ENCODE data around the gene SMIM29. TPM values are rescaled to one million over a fixed set of nuclear protein-coding genes. Genes with fewer than 3 reads are reported as not detected.

The SMIM29 gene
- total and polyA plus RNA-seq, 10 of the 15 experiments (the other 5 are each of a cell fraction or from before 2014, with no cell fraction given): 7.1 to 30.0 (median 16.2) TPM

DNA sequence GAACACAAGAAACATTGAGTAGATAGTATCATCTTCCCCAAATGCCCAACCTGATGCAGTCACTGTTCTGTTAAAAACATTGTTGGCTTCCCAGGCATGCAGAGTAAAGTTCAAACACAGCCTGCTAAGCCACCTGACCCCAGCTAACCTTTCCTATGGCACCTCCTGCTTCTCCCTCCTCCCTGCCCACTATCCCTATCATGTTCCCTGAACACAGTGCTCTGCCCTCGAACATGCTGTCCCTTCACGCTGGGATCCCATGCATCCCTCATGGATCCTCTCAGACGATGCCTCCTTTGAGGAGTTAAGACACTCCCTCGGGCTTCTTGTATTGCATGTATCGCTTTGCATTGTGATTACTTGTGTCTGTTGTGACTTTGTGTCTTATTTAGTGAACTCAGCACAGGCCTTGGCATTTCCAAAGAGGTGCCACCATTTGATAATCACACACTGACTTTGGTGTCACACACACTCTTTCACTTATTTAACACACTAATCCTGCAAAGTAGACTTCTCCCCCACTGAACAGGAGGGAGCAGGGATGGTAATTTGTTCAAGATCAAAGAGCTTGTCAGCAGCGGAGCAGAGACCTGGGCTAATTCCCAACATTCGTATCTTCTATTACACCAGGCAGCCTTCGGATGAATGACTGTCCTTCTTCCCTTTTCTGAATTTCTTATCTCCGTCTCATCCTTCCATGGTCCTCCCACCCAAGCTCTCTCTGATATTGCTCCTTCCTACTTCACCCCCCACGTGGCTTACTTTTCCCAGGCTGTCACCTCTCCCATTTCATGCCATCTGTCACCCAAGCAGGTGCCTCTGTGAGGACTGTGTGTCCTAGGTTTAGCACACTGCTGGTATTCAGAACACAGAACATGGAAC is 28.3 kb upstream of the SMIM29 start:
- Histone ChIP-seq H4K20me1 (ENCODE audit: control insufficient read depth, insufficient read depth) (no peaks in the 10 kb centered on the region), H3K79me2 (ENCODE audit: control insufficient read depth, insufficient read depth, low read length) (no peaks in the 10 kb centered on the region), H3K4me3 (no peak overlapping the region), H3K4me2 (ENCODE audit: control insufficient read depth, insufficient read depth) (no peak overlapping the region), H3K36me3 (ENCODE audit: control insufficient read depth in 2 of 2, insufficient read depth in 2 of 2, low read length in 1 of 2) (peaks cover 0 to 5% of the 10 kb centered on the region in 2 experiments; a peak in 3 of 4 replicates), H3K9ac (ENCODE audit: control insufficient read depth, insufficient read depth, low read length) (no peak overlapping the region), H3K9me3 (replicated peaks; ENCODE audit: control insufficient read depth, insufficient read depth, low read length) (no peaks in the 10 kb centered on the region), H3K4me1 (ENCODE audit: control insufficient read depth, insufficient read depth, low read length) (peaks cover 10% of the 10 kb centered on the region), H3K27ac (ENCODE audit: control insufficient read depth, insufficient read depth) (no peak overlapping the region), H3K27me3 (replicated peaks in 1 of 2; ENCODE audit: control insufficient read depth in 2 of 2, insufficient read depth in 2 of 2, low read length in 1 of 2) (no peaks in the 10 kb centered on the region), H2AFZ (ENCODE audit: control insufficient read depth, low read depth, low read length) (no peak overlapping the region)
- intact Hi-C loops (cut with micrococcal nuclease; ENCODE audit: unreplicated experiment) (no loop called here), in situ Hi-C loops (cut with MboI) (no loop called here)
- BruUV-seq (replicated peaks): no TSS peak
- ChIA-PET POLR2A (no interaction called here), RAD21 (ENCODE audit: unreplicated experiment) (interaction anchor here (0.6 to 1.2 kb wide), 2 partner anchors 28 to 65 kb away, joined by 3 to 5 read pairs; partner anchors contain the start of gene SMIM29), SMC1A (ENCODE audit: uncharacterized antibody, unreplicated experiment) (no interaction called here), CTCF (no interaction called here)
- TF ChIP-seq POLR2A (IDR thresholded peaks at IDR 0.05; ENCODE audit: low read depth, low read length): no peak
- TF ChIP-seq, protein P1, sequence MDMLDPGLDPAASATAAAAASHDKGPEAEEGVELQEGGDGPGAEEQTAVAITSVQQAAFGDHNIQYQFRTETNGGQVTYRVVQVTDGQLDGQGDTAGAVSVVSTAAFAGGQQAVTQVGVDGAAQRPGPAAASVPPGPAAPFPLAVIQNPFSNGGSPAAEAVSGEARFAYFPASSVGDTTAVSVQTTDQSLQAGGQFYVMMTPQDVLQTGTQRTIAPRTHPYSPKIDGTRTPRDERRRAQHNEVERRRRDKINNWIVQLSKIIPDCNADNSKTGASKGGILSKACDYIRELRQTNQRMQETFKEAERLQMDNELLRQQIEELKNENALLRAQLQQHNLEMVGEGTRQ (IDR thresholded peaks at IDR 0.05; ENCODE audit: borderline replicate concordance, low read depth, low read length): no peak
- no peak for TF ChIP-seq SUPT20H (IDR thresholded peaks at IDR 0.05; ENCODE audit: borderline replicate concordance, control insufficient read depth, low read depth, low read length)
- no peak for TF ChIP-seq BMI1 (IDR thresholded peaks at IDR 0.05; ENCODE audit: borderline replicate concordance)
- TF ChIP-seq MEF2A (IDR thresholded peaks at IDR 0.05; ENCODE audit: insufficient read depth, low read depth, low read length): no peak
- TF ChIP-seq BHLHE40 (IDR thresholded peaks at IDR 0.05; ENCODE audit: borderline replicate concordance in 1 of 2, low read depth in 2 of 2, low read length in 1 of 2): no peak
- TF ChIP-seq, protein P2, sequence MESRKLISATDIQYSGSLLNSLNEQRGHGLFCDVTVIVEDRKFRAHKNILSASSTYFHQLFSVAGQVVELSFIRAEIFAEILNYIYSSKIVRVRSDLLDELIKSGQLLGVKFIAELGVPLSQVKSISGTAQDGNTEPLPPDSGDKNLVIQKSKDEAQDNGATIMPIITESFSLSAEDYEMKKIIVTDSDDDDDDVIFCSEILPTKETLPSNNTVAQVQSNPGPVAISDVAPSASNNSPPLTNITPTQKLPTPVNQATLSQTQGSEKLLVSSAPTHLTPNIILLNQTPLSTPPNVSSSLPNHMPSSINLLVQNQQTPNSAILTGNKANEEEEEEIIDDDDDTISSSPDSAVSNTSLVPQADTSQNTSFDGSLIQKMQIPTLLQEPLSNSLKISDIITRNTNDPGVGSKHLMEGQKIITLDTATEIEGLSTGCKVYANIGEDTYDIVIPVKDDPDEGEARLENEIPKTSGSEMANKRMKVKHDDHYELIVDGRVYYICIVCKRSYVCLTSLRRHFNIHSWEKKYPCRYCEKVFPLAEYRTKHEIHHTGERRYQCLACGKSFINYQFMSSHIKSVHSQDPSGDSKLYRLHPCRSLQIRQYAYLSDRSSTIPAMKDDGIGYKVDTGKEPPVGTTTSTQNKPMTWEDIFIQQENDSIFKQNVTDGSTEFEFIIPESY (IDR thresholded peaks at IDR 0.05): no peak
- TF ChIP-seq, protein P3, sequence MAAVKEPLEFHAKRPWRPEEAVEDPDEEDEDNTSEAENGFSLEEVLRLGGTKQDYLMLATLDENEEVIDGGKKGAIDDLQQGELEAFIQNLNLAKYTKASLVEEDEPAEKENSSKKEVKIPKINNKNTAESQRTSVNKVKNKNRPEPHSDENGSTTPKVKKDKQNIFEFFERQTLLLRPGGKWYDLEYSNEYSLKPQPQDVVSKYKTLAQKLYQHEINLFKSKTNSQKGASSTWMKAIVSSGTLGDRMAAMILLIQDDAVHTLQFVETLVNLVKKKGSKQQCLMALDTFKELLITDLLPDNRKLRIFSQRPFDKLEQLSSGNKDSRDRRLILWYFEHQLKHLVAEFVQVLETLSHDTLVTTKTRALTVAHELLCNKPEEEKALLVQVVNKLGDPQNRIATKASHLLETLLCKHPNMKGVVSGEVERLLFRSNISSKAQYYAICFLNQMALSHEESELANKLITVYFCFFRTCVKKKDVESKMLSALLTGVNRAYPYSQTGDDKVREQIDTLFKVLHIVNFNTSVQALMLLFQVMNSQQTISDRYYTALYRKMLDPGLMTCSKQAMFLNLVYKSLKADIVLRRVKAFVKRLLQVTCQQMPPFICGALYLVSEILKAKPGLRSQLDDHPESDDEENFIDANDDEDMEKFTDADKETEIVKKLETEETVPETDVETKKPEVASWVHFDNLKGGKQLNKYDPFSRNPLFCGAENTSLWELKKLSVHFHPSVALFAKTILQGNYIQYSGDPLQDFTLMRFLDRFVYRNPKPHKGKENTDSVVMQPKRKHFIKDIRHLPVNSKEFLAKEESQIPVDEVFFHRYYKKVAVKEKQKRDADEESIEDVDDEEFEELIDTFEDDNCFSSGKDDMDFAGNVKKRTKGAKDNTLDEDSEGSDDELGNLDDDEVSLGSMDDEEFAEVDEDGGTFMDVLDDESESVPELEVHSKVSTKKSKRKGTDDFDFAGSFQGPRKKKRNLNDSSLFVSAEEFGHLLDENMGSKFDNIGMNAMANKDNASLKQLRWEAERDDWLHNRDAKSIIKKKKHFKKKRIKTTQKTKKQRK (IDR thresholded peaks at IDR 0.05; ENCODE audit: low read depth, low read length): no peak
- TF ChIP-seq CBX3 (IDR thresholded peaks at IDR 0.05; ENCODE audit: borderline replicate concordance, low read depth): no peak
- no peak for TF ChIP-seq SMAD1 (IDR thresholded peaks at IDR 0.05; ENCODE audit: low read depth, partially characterized antibody)
- TF ChIP-seq EP300 (IDR thresholded peaks at IDR 0.05; ENCODE audit: borderline replicate concordance in 1 of 2, control insufficient read depth in 1 of 2, low read depth in 2 of 2, low read length in 2 of 2): no peak
- TF ChIP-seq PML (IDR thresholded peaks at IDR 0.05; ENCODE audit: low read length): no peak
- TF ChIP-seq RAD21 (IDR thresholded peaks at IDR 0.05; ENCODE audit: insufficient read depth, low read depth, low read length): no peak
- TF ChIP-seq ZNF384 (IDR thresholded peaks at IDR 0.05; ENCODE audit: borderline replicate concordance, low read depth, low read length): no peak
- TF ChIP-seq MYC (IDR thresholded peaks at IDR 0.05; ENCODE audit: insufficient read depth, insufficient read length, insufficient replicate concordance, low read length, severe bottlenecking): no peak
- no peak for TF ChIP-seq HDGF (IDR thresholded peaks at IDR 0.05)
- TF ChIP-seq CHD1 (IDR thresholded peaks at IDR 0.05; ENCODE audit: low read depth, low read length): no peak
- DNase-seq (ENCODE audit: low read depth, low spot score): no peak
- WGBS (ENCODE audit: insufficient coverage, insufficient replicate concordance, low lambda C conversion rate, missing lambda C conversion rate): 95% methylated on average over 10 of the region's 10 CpGs
- no peak for ATAC-seq
- FAIRE-seq: no peak
